GM06990 (cell line): ENCODE measurements around the gene B3GNT9.

Experiments used
- DNase-seq: peaks from one replicate; pipeline ENCODE4 v3.0.0-alpha.2; 2011; ENCODE audit not compliant: insufficient read length; ENCODE audit errors: extremely low read depth
- H3K27me3 ChIP-seq: replicated peaks from 2 replicates; pipeline ENCODE4 v1.6.0; 2011; ENCODE audit warnings: low read length; ENCODE audit not compliant: control insufficient read depth, insufficient read depth
- H3K36me3 ChIP-seq: 2 replicates; pipeline ENCODE4 v1.5.1; 2011; ENCODE audit warnings: low read length; ENCODE audit not compliant: control insufficient read depth, insufficient read depth
- H3K4me3 ChIP-seq: replicated peaks from 2 replicates; pipeline ENCODE4 v1.5.1; 2011; ENCODE audit warnings: low read depth, mild to moderate bottlenecking, control low read depth, low read length
- TF ChIP-seq, protein P1 (sequence below): IDR thresholded peaks from 2 replicates; pipeline ENCODE4 v1.5.1; 2011; ENCODE audit warnings: low read length, control low read depth, mild to moderate bottlenecking, inconsistent platforms; ENCODE audit not compliant: insufficient read depth, poor library complexity, severe bottlenecking

Gene B3GNT9

DNA sequence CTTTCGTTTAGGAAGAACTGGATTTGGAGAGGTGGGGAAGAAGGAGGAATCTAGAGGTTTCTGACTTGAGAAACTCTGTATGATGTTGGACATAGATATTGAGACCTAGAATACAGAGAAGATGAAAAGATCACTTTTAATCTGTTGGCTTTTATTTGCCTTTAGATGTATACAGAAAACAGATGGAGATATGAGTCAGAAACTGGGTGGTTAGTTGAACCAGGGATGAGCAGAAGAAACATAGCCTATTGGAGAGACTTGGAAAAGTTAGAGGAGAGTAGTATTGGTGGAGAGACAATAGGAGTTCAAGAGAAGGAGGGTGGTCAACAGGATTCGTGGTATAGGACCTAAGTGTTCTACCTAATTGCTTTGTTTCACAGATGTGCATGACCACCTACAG, 36.0 kb downstream of the B3GNT9 start:
- no peak for DNase-seq
- TF ChIP-seq, protein P1, sequence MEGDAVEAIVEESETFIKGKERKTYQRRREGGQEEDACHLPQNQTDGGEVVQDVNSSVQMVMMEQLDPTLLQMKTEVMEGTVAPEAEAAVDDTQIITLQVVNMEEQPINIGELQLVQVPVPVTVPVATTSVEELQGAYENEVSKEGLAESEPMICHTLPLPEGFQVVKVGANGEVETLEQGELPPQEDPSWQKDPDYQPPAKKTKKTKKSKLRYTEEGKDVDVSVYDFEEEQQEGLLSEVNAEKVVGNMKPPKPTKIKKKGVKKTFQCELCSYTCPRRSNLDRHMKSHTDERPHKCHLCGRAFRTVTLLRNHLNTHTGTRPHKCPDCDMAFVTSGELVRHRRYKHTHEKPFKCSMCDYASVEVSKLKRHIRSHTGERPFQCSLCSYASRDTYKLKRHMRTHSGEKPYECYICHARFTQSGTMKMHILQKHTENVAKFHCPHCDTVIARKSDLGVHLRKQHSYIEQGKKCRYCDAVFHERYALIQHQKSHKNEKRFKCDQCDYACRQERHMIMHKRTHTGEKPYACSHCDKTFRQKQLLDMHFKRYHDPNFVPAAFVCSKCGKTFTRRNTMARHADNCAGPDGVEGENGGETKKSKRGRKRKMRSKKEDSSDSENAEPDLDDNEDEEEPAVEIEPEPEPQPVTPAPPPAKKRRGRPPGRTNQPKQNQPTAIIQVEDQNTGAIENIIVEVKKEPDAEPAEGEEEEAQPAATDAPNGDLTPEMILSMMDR: no peak
- Histone ChIP-seq H3K36me3 (peaks cover 2% of the 10 kb centered on the region; the same call in 1 of the 2 replicates), H3K27me3 (no peaks in the 10 kb centered on the region), H3K4me3 (no peak overlapping the region)

- TF ChIP-seq, protein P1: no peak
- Histone ChIP-seq H3K4me3 (no peak overlapping the region), H3K27me3 (no peaks in the 10 kb centered on the region), H3K36me3 (peaks cover 2% of the 10 kb centered on the region; the same call in 1 of the 2 replicates)
- no peak for DNase-seq
Measured at GRCh38 chr16:67112591-67113399, 38.0 kb downstream of the B3GNT9 start.

- peaks cover 2% of the 10 kb centered on the region; the same call in 1 of the 2 replicates for H3K36me3 ChIP-seq
- no peaks in the 10 kb centered on the region for H3K27me3 ChIP-seq
- TF ChIP-seq, protein P1: no peak
- DNase-seq: no peak
- H3K4me3 ChIP-seq: no peak overlapping the region
Measured at GRCh38 chr16:67111951-67112444, 38.8 kb downstream of the B3GNT9 start.

- H3K36me3 ChIP-seq: no peaks in the 10 kb centered on the region
- H3K4me3 ChIP-seq: peak within 1 kb of the TSS; percentile 97
- H3K27me3 ChIP-seq: no peaks in the 10 kb centered on the region
- DNase-seq: peak; percentile 96
- TF ChIP-seq, protein P1: no peak
Measured at GRCh38 chr16:67109407-67110135, 41.2 kb downstream of the B3GNT9 start, which contains the start of gene PHAF1. Gene PHAF1, plus strand, starts transcription at chr16:67109941. Its CDS starts 235 bp downstream, at chr16:67110176.

DNA sequence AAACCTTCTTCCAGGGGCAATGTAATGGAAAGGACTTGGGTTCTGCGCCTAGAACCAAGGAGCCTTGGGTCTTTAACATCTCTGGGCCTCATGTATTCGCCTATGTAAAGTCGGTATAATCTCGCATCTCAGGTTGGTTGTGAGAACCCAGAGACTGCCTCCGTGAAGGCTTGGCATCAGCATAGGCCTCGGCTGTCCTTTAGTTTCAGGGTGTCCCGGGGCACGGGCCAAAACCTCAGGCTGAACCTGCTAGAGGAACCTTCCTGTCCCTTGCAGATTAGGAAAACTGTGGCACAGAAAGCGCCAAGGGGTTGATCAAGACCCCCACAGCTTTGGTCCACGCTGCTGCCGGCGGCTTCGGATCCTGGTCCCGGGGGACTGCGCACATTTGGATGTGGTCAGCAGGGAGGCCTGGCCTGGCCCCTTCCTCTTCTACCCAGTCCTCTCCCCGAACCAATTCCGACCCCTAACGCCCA, 41.8 kb downstream of the B3GNT9 start:
- Histone ChIP-seq H3K4me3 (peak overlapping the region; percentile 97), H3K36me3 (no peaks in the 10 kb centered on the region), H3K27me3 (no peaks in the 10 kb centered on the region)
- no peak for DNase-seq
- TF ChIP-seq, protein P1: no peak
